T-helper 22 cell (primary cell): ENCODE data around the gene KHDC1L.
A peak's percentile ranks its signal among the peaks of the same experiment; 100 is the strongest.
"Not testable (repeated sequence)": the region's sequence is repeated elsewhere in the genome, so short reads cannot be mapped to it uniquely, and the experiment has no call there.

Experiments used
- DNase-seq: peaks from one replicate; pipeline ENCODE4 v3.0.0-alpha.2; 2020; ENCODE audit warnings: low read depth

Gene KHDC1L, protein sequence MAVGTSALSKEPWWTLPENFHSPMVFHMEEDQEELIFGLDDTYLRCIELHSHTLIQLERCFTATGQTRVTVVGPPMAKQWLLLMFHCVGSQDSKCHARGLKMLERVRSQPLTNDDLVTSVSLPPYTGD

DNA sequence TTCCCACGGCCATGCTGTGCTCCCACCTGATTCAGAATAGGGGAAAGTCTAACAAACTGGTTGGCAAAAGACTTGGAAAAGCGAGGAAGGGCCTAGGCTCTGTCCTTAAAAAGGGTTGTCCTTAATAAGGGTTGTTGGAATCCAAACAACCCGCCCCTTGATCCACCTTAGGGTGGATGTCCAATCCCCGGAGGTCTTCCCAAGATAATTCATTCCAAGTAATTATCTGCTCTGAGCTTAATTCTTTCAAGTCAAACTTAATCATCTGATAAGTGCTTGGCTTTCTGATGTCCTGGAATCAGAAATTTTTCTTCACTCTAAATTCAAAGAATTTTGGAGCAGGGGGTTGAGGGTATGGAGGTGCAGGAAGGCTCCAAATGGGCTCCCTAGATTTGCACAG lies at the start of gene KHDC1L:
TSS of gene KHDC1L (minus strand) at position 101 of the 400 bp plus-strand sequence. CDS start at position 13, 88 bp downstream.
- DNase-seq: no peak

DNA sequence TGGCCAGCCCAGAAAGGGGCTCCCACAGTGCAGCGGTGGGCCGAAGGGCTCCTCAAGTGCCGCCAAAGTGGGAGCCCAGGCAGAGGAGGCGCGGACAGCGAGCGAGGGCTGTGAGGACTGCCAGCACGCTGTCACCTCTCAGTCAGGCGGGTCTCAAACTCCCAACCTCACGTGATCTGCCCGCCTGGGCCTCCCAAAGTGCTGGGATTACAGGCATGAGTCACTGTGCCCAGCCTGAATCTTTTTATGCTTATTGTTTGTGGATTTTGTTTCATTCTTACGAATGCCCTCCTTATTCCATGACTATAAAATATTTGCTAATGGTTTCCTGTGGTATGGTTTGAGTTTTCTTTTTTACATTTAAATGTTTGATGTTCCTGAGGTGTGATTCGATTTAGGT lies 44.0 kb upstream of the KHDC1L start:
- not testable (repeated sequence) for DNase-seq

GRCh38 chr6:73268896-73269295 lies 43.6 kb upstream of the KHDC1L start:
- DNase-seq: not testable (repeated sequence)

DNA sequence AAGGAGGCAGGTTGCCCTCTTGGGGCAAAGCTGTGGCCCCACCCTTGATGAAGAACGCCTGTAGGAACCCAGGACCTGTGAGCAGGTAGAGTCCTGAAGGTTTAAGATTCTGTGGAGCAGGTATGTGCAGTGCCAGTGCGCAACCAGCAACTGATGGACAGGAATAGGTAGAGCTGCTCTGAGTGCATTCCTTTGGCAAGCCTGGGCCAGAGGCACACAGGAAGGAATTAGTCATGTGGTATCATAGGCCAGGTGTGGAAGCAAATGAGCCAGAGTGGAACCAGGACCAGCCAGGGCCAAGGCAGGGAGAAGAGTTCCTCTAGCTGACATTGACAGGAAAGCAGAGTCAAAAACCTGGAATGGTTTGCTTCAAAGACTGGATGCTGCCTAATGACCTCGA lies 39.1 kb upstream of the KHDC1L start:
- no peak for DNase-seq

- DNase-seq: no peak
These were observed 38.2 kb upstream of the KHDC1L start for GRCh38 chr6:73263570-73263909.

DNA sequence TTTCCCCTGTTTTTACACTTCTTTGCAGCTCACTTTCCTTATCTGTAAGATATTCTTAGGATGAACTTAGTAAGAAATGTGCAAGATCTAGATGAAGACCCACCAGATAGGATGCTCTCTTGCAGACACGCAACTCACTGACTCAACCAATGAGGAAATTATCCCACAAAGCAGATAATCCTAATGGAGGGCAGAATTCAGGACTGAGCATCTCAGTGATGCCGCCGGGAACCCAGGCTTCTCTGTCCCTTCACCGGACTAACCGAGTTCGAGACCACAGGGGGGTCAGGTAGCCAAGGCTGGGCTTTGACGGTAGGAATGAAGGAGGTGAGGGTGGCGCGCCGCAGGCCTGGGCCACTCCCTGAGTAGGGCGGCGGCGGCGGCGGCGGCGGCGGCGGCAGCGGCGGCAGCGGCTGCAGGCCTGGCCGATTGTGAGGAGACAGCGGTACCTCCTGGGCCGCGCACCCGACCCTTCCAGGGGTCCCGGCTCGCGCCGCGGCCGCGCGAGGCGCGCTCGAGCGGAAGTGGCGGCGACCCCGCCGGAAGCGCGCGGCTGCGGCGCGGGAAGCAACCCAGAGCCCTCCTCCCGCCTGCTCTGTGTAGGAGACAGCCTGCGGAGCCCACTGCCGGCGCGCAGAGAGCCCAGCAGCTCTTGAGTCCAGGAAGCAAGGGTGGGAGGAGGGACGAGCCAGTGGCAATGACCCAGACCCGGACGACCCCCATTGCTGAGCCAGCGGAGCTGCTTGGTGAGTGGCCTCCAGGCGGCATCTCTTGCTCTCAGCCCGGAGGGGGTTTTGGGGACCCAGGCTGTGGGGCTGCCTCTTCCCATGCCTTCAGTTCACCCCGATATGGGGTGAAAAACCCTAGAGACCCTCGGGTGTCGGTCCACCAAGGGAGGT lies 37.6 kb upstream of the KHDC1L start, which contains the start of gene KHDC1:
TSS of gene KHDC1 (minus strand) at position 526 of the 899 bp plus-strand sequence. CDS start 20,679 bp downstream, outside the sequence.
- peak; percentile 27 for DNase-seq

DNA sequence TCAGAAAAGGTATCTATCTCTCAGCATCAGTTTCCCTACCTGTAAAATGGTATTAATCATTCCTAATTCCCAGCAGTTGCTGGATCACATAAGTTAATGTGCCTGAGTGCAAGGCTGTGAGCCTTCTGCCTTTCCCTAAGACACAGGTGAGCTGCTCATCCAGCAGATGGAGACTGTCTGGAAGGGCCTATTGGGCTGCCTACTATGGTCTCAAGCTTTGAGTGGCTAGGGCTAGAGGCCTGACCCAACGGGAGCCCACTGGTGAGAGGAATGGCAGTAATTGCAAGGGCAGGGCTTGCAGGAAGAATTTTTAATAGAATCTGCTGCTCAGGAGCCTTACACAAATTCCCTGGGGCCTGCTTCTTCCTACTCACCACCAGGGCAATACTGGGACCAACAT lies 33.4 kb upstream of the KHDC1L start:
- DNase-seq: no peak

GRCh38 chr6:73254323-73254722 lies 29.0 kb upstream of the KHDC1L start:
- DNase-seq: not testable (repeated sequence)

DNA sequence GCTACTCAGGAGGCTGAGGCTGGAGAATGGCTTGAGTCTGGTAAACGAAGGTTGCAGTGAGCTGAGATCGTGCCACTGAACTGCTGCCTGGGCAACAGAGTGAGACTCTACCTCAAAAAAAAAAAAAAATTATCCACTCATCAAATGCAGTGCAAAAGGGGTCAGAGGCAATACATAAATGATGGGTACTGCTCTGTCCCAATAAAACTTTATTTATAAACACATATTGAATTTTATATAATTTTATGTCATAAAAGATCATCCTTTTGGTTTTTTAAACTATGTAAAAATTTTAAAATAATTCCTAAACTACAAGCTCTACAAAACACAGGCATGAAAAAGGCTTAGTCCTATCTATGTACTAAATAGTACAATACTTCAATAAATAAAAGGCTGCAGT lies 27.4 kb upstream of the KHDC1L start:
- DNase-seq: no peak

GRCh38 chr6:73250016-73250415 lies 24.7 kb upstream of the KHDC1L start:
- no peak for DNase-seq

DNA sequence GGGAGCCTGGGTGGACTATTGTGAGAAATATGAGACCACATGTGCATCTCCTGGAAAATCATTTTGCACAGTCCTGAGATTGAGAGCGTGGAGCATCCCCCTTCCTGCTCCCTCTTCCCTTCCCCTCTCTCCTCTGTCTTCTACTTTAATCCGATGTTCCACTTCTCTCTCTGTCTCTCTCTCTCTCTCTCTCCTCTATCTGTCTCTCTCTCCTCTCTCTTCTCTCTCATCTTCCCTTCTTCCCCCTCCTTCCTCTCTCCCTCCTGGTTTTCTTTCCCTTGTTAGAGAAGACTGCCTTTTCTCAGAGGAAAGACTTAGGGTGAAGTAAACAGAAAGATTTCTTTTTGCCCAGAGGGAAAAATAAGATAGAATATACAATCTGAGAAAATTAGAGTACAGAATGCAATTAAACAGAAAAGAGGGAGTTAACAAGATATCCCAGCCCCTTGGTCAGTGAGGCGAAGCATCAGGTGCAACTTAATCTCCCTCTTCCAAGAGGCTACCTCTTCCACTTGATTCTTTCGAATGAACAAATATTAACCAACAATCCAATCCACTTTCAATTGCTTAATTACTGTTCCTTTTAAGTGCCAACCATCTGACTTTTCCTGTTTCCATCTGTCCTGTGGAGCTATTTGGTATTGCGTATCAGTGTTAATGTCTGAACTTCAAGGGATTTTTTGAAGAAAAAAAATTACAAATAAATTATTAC lies 23.1 kb upstream of the KHDC1L start:
- no peak for DNase-seq

DNA sequence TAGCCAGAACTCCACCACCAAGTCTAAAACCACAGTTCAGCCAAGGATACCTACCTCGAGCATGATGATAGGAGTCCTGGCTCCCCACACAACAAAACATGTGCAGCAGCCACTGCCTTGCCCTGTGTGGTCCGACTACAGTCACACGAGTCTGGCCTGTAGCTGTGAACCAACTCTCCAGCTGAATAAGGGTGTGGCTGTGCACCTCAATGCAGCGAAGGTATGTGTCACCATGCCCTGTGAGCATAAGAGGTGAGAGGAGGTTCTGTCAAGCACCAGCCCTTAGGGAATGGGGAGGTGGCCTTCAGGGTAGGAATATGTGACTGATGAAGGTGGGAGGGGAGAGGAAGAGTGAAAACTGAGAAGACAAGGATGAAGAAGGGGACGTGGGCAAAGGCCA lies 16.7 kb upstream of the KHDC1L start:
- DNase-seq: no peak

GRCh38 chr6:73240730-73241129 lies 15.4 kb upstream of the KHDC1L start:
- no peak for DNase-seq

GRCh38 chr6:73236144-73236750 lies 11.0 kb upstream of the KHDC1L start:
- DNase-seq: no peak

DNA sequence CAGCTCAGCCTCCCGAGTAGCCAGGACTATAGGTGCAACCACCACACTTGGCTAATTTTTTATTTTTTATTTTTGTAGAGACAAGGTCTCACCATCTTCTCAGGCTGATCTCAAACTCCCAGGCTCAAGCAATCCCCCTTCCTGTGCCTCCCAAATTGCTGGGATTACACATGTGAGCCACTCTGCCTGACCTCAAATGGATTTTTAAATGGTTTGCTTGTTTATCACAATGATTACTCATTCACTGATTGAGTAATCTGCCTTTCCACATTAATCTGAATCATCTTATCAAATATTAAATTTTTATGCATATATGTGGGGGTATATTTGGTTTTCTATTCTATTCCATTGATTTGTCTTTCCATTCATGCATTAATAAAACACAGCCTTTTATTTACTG lies 9.4 kb upstream of the KHDC1L start:
- DNase-seq: no peak

DNA sequence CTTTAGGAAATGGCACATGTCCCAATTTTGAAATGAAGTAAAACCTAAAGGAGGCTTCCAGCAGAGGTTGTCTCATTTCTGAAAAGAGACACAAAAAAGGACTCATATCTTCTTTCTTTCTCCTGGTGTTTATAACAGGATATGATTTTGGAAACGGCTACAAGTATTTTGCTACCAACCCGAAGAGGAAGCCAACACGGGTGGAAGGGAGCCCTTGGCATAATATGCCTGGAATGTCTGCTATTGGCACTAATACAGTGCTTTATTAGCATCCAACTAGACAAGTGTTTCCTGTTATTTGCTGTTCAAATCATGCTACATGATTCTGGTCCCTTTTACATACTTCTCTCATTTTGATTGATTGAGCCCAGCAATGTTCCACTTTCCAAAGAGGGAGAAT lies 8.7 kb upstream of the KHDC1L start:
- not testable (repeated sequence) for DNase-seq

DNA sequence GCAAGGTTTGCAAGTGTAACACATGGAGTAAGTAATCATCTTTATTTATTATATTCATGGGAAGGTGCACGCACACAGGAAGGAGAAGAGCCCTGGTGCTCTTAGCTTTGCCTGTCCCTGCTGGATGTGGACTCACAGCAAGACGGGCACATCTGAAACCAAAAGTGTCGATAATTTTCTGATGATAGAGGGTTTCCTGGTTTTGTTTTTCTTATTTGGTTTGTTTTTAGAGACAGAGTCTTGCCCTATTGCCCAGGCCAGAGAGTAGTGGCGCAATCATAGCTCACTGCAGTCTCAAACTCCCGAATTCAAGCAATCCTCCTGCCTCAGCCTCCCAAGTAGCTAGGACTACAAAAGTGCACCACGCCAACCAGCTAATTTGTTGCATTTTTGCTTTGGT lies 7.8 kb upstream of the KHDC1L start:
- DNase-seq: no peak

DNA sequence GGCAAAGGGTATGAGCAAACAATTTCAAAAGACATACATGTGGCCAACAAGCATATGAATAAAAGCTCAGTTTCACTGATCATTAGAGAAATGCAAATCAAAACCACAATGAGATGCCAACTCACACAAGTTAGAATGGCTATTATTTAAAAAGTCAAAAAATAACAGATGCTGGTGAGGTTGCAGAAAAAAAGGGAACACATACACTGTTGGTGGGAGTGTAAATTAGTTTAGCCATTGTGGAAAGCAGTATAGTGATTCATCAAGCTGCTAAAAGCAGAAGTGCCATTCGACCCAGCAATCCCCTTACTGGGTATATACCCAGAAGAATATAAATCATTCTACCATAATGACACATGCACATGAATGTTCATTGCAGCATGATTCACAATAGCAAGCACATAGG lies 6.7 kb upstream of the KHDC1L start:
- DNase-seq: no peak

- DNase-seq: no peak
These were observed 2.4 kb upstream of the KHDC1L start for GRCh38 chr6:73227606-73228255.

- DNase-seq: no peak
These were observed 8.4 kb downstream of the KHDC1L start for GRCh38 chr6:73216859-73217258.

GRCh38 chr6:73209117-73209516 lies 16.2 kb downstream of the KHDC1L start:
- no peak for DNase-seq

- DNase-seq: no peak
These were observed 18.0 kb downstream of the KHDC1L start for GRCh38 chr6:73207221-73207837.
